Left hindlimb (tissue), 1 donor: ENCODE data around the gene FXYD3.
A peak's percentile ranks its signal among the peaks of the same experiment; 100 is the strongest.
"Not testable (repeated sequence)": the region's sequence is repeated elsewhere in the genome, so short reads cannot be mapped to it uniquely, and the experiment has no call there.

ENCODE experiments used
- DNase-seq: peaks from one replicate; pipeline ENCODE4 v3.0.0-alpha.2; 2018

FXYD3 gene

DNA sequence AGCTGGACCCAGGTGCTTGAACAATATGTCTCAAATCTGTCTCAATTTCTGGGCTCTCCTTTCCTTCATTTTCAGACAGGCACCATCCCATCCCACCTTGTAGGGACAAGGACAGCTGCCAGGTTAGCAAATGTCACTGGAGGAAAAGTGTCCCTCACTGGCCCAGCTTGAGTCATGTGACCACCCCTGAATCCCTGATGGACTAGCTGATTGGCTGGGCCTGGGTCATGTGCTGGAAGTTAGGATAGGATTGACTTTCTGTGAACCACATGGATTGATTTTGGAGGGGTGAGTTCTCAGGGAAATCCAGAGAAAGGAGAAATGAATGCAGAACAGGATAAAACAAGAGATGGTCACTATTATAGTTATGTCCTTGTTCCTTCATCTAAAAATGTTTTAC is 28.2 kb upstream of the FXYD3 start:
- no peak for DNase-seq

GRCh38 chr19:35088131-35088913 is 27.3 kb upstream of the FXYD3 start:
- DNase-seq = no peak

DNA sequence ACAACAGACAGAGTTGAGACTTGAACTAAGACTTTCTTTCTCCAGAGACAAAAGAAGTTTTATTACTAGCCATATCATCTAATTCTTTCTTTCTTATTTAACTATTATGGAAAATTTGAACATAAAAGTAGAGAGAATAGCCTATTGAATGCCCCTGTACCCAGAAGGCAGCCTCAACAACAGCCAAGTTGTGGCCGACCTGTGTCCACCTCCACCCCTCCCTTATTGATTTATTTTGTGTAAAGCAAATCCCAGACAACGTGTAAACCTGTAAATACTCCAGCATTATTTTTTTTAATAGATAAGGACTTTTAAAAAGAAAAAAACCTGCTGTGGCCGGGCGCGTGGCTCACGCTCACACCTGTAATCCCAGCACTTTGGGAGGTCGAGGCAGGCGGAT is 26.1 kb upstream of the FXYD3 start:
- no peak for DNase-seq

- no peak for DNase-seq
Observed at GRCh38 chr19:35090160-35090505, 25.5 kb upstream of the FXYD3 start.

DNA sequence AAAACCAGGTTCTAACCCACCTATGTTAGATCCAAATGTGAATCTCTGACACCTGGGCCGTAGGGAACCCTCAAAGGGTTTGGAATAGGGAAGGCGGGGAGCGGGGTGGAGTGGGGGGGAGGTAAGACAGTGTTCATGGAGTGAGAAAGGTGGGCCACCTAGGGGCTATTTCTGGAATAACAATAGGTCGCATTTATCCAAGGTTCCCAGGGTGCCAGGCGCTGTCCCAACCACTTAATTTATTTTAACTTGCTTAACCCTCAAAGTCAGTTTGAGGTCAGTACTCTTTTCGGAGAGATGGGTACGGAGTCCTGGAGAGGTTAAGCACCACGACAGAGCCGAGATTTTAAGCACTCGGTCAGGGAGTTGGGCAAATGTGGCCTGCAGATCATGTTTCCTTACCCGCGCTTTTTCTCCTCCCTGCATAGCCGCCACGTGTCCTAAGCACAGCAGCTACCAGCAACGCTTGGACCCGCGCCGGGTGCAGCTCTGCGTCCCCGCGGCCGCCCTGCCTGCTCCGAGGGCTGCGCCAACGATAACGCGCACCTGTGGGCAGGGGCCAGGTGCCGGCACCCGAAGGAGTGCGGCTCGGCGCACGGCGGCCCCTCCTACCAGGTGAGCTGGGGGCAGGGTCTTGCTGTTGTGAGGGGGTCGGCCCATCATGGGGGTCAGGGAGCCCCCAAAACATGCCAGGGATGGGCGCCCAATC is 25.0 kb upstream of the FXYD3 start:
- DNase-seq = peak; percentile 60

- DNase-seq = no peak
Observed at GRCh38 chr19:35093430-35093829, 22.2 kb upstream of the FXYD3 start.

- DNase-seq = no peak
Observed at GRCh38 chr19:35093941-35094647, 21.5 kb upstream of the FXYD3 start.

DNA sequence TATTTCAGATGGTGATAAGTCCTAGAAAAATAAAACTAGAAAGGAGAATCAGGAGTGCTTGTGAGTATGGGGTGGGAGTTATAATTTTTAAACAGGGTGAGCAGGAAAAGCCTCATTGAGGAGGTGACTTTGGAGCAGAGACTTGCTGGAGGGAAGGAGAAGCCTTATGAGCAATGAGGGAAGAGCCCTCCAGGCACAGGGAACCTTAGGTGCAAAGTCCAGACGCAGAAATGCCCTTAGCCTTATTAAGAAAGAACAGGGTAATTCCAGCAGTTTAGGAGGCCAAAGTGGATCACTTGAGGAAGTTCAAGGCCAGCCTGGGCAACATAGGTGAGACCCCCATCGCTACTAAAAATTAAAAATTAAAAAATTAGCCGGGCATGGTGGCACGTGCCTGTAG is 21.0 kb upstream of the FXYD3 start:
- no peak for DNase-seq

- no peak for DNase-seq
Observed at GRCh38 chr19:35095667-35096368, 19.8 kb upstream of the FXYD3 start.

DNA sequence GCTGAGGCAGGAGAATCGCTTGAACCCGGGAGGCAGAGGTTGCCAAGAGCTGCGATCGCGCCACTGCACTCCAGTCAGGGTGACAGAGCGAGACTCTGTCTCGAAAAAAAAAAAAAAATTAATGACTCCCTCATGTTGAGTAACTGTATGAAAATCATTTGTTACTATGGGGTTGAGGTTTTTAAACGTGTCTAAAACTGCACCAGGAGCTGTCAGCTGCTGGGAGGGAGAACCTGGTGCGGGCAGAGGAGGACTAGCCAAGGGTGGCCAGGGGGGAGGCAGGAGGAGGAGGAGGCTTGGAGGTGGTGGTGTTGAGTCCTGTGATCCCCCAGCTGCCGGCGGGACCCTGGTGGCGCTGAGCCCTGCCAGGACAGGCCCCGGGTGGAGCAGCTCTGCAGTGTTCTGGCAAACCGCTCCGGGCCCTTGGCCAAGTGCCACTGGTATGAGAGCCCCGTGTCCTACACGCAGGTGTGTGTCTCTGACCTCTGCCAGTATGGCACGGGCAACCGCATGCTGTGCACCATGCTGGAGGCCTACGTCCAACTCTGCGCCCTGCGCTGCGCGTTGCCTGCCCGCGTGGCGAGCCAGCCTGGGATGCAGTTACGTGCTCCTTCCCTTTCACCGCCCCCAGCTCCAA is 17.1 kb upstream of the FXYD3 start:
- DNase-seq = no peak

GRCh38 chr19:35099155-35099896 is 16.3 kb upstream of the FXYD3 start:
- DNase-seq = no peak

DNA sequence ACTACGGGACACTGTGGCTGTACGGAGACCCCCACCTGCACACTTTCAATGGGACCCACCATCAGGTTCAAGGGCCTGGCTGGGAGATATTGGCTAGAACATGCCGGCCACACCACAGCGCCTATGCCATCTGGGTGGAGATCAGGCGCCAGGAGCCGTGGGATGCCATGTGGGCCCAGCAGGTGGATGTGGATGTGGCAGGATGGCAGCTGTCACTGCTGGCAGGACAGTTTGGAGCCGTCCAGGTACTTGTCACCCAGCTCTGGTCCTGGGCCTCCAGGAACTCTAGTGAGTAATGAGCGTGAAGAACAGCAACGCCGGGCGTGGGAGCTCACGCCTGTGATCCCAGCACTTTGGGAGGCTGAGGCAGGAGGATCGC is 15.7 kb upstream of the FXYD3 start:
- no peak for DNase-seq

DNA sequence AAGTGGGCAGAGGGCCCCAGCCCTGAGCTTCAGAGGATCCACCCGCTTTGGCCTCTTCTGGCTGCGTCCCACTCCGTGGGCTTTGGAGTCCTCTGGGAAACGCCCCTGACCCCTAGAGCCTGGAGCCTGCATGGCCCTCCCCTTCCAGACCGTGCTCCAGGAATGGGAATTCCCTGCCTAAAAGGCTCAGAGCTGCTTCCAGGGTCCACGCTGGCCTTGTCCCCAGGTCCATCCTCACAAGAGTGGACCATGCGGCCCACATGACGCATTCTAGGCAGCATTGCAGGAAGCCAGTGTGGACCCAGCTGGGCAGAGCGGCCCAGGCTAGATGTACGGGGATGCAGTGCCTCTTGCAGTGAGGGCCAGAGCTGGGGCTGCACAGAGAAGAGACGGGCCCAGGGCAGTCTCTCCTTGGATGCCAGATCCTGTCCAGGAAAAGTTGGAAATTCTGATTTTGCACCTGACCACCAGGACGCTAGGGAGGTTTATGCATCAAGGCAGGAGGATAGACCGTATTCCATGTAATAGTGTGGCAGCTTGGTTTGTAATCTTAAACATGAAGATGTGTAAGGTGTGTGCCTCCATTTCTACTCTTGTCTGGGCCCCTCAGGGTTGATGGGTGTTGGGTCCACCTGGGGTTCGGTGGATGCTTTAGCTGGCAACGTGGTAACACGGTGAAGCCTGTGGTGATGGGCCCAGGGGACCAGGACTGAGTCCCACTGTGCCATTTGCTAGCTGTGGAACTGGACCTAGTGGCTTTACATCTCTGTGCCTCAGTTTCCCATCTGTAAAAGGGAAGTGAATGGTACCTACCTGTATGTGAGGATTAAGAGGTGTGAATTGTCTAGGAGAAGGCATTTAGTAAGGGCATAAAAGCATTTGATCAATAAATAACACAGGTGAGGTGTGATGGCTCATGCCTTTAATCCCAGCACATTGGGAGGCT is 14.8 kb upstream of the FXYD3 start:
- DNase-seq = no peak

GRCh38 chr19:35101949-35102348 is 13.7 kb upstream of the FXYD3 start:
- not testable (repeated sequence) for DNase-seq

DNA sequence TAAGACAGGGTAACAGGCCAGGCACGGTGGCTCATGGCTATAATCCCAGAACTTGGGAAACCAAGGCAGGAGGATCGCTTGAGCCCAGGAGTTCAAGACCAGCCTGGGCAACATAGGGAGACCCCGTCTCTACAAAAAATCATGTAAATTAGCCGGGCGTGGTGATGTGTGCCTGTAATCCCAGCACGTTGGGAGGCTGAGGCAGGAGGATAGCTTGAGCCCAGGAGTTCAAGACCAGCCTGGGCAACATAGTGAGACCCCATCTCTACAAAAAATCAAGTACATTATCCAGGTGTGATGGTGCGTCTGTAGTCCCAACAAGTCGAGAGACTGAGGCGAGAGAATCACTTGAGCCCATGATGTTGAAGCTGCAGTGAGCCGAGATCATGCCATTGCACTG is 12.0 kb upstream of the FXYD3 start:
- DNase-seq = not testable (repeated sequence)

GRCh38 chr19:35104361-35104760 is 11.3 kb upstream of the FXYD3 start:
- DNase-seq = no peak

- DNase-seq = no peak
Observed at GRCh38 chr19:35105047-35105410, 10.6 kb upstream of the FXYD3 start.

- DNase-seq = no peak
Observed at GRCh38 chr19:35105411-35106290, 10.0 kb upstream of the FXYD3 start.

- no peak for DNase-seq
Observed at GRCh38 chr19:35106291-35106583, 9.4 kb upstream of the FXYD3 start.

DNA sequence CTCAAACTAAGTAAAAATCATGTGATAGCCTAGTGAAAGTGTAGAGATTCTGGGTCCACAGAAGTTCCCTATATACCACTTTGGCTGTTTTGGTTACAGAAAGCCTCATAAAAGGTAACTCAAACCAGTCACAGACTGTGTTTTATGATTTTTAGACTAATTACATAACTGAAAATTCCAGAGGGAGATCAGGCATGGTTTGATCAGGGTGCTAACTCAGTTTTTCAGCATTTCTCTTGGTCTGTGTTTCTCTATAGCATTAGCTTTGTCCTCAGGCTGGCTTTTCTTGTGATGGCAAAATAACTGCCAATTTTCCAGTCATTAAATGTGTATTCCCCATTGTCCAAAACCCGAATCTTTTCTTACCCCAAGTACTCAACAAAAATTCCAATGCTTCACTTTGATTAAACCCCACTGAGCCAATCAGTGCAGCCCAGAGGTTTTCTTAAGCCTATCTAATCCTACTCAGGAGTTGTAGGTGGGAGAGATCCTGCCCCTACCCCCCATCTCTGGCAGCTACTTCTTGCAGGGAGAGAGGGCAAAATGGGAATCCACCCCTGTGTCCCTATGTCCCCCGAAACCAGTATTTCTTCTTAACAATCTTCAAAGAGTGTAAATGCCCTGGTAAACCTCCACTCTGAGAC is 8.6 kb upstream of the FXYD3 start:
- DNase-seq = no peak
